Right lobe of liver (tissue), 6 donors: Measurements from ENCODE around the gene PIGA. TPM values are rescaled to one million over a fixed set of nuclear protein-coding genes. Genes with fewer than 3 reads are reported as not detected.
A peak's percentile ranks its signal among the peaks of the same experiment; 100 is the strongest.

Source experiments
- ATAC-seq, 4 donors: fragments of 200-7000 bp; cut with Tn5 transposase; one replicate each; pipeline ENCODE4 v1.9.1; 2020; ENCODE audit warnings: mild to moderate bottlenecking in 4 of 4, moderate library complexity in 4 of 4
- DNase-seq, 3 donors: peaks; one replicate each; pipeline ENCODE4 v3.0.0-alpha.2; 2020
- H3K27ac ChIP-seq, 3 donors: fragments of 200-600 bp; one replicate each; pipeline ENCODE4 v1.8.0; 2022
- H3K27me3 ChIP-seq, 2 donors: fragments of 200-600 bp; one replicate each; pipeline ENCODE4 v1.8.0; 2022
- H3K36me3 ChIP-seq, 4 donors: fragments of 200-600 bp; sonication (generic) in 1 of 4; one replicate each; pipeline versions ENCODE4 v1.5.1 to v1.8.0; 2017 to 2022; ENCODE audit warnings: control low read depth in 1 of 4
- H3K4me1 ChIP-seq, 4 donors: fragments of 200-600 bp; sonication (generic) in 1 of 4; one replicate each; pipeline versions ENCODE4 v1.5.1 to v1.8.0; 2017 to 2022; ENCODE audit warnings: control low read depth in 1 of 4
- H3K4me3 ChIP-seq, 3 donors: fragments of 200-600 bp; one replicate each; pipeline ENCODE4 v1.8.0; 2022
- H3K9me3 ChIP-seq, 4 donors: fragments of 200-600 bp; sonication (generic) in 1 of 4; one replicate each; pipeline versions ENCODE4 v1.5.1 to v1.8.0; 2017 to 2022; ENCODE audit warnings: control low read depth in 1 of 4
- CTCF ChIP-seq, 4 donors: fragments of 200-600 bp in 3 of 4; fragments of 450-650 bp in 1 of 4; IDR thresholded peaks; one replicate each; pipeline versions ENCODE4 v1.5.1 to v1.8.0; 2016 to 2022; ENCODE audit warnings: antibody characterized with exemption in 4 of 4, mild to moderate bottlenecking in 2 of 4
- POLR2A ChIP-seq: fragments of 450-650 bp; IDR thresholded peaks from one replicate; pipeline ENCODE4 v1.6.1; 2017; ENCODE audit warnings: antibody characterized with exemption, mild to moderate bottlenecking
- WGBS: methylation state at CpG from one replicate; pipeline ENCODE4 v1.1.6; 2018; ENCODE audit warnings: low coverage, low lambda C conversion rate; ENCODE audit not compliant: insufficient coverage; ENCODE audit errors: missing lambda C conversion rate; 5-methylcytosine and 5-hydroxymethylcytosine counted together
- intact Hi-C, 2 donors: fragments of 100-400 bp; cut with DNase I; formaldehyde crosslinking; loops; one replicate each; pipeline versions ENCODE4 v1.11.2 to v1.14.1; 2022
- total RNA-seq, 6 experiments: library from RNA; depleted of rRNA in 2 of 6; stranded (reverse); fragments of >200 nt in 2 of 6; fragmentation: NEBNext Ultra II Directional in 3 of 6; extraction: Animal tissue kit (Norgen Biotek cat#: 25700) in 3 of 6; gene quantifications; one replicate each; pipeline versions ENCODE4 v1.1.0 to v1.2.4, GENCODE V29; 2016 to 2023
- donor health status: DM: no; HTN: yes; CAD: no.
- donor health status: DM: no; HTN: no; CAD: no.
- donor health status: DM: no; HTN: no; CAD: no.
- donor health status: DM: no; HTN: yes; CAD: no.
- donor health status: DM: no; HTN: yes; CAD: no.

The PIGA gene
- total RNA-seq, 6 experiments from 2014 or later = 4.8 to 12.5 (median 7.3) TPM

- ATAC-seq = no peak
- DNase-seq = no peak
- no peak overlapping the region for H3K4me3 ChIP-seq
- no peaks in the 10 kb centered on the region for H3K4me1 ChIP-seq
- intact Hi-C loops = no loop called here
- H3K9me3 ChIP-seq = no peaks in the 10 kb centered on the region
- 45% methylated on average over 3 of the region's 3 CpGs for WGBS
- peaks cover 0 to 7% of the 10 kb centered on the region in 2 donors for H3K27me3 ChIP-seq
- no peak for TF ChIP-seq POLR2A
- H3K36me3 ChIP-seq = no peaks in the 10 kb centered on the region
- H3K27ac ChIP-seq = no peak overlapping the region
Measured at GRCh38 chrX:15373976-15374375, 38.7 kb upstream of the PIGA start.

GRCh38 chrX:15366506-15367352 is 31.4 kb upstream of the PIGA start:
- no peak for TF ChIP-seq CTCF (IDR thresholded peaks at IDR 0.05)
- TF ChIP-seq POLR2A = no peak
- Histone ChIP-seq H3K27ac (no peak overlapping the region), H3K4me3 (no peak overlapping the region), H3K9me3 (no peaks in the 10 kb centered on the region), H3K4me1 (no peaks in the 10 kb centered on the region), H3K27me3 (no peaks in the 10 kb centered on the region), H3K36me3 (no peaks in the 10 kb centered on the region)
- WGBS = 48% methylated on average over 9 of the region's 9 CpGs
- intact Hi-C loops = loop anchor here in 1 of 2 donors (10.0 kb wide), 1 partner anchor 88 kb away; no protein-coding TSS in a partner anchor
- no peak for DNase-seq
- peak in 2 of 4 donors; percentile 23 to 35 for ATAC-seq

GRCh38 chrX:15359701-15360100 is 24.4 kb upstream of the PIGA start:
- 48% methylated on average over 2 of the region's 2 CpGs for WGBS
- Histone ChIP-seq H3K9me3 (no peaks in the 10 kb centered on the region), H3K27me3 (no peaks in the 10 kb centered on the region), H3K36me3 (no peaks in the 10 kb centered on the region), H3K4me1 (no peaks in the 10 kb centered on the region), H3K27ac (no peak overlapping the region), H3K4me3 (no peak overlapping the region)
- TF ChIP-seq POLR2A (no peak), CTCF (IDR thresholded peaks at IDR 0.05) (no peak)
- ATAC-seq (no peak), DNase-seq (no peak)
- intact Hi-C loops = loop anchor here in 1 of 2 donors (10.0 kb wide), 1 partner anchor 95 kb away; no protein-coding TSS in a partner anchor

- no peak overlapping the region for H3K4me3 ChIP-seq
- no peak overlapping the region for H3K27ac ChIP-seq
- ATAC-seq (no peak), DNase-seq (no peak)
- no peaks in the 10 kb centered on the region for H3K4me1 ChIP-seq
- no peaks in the 10 kb centered on the region for H3K36me3 ChIP-seq
- WGBS = 57% methylated on average over 2 of the region's 2 CpGs
- TF ChIP-seq POLR2A (no peak), CTCF (IDR thresholded peaks at IDR 0.05) (no peak)
- intact Hi-C loops = no loop called here
- H3K27me3 ChIP-seq = no peaks in the 10 kb centered on the region
- H3K9me3 ChIP-seq = no peaks in the 10 kb centered on the region
Measured at GRCh38 chrX:15358533-15358932, 23.2 kb upstream of the PIGA start.

GRCh38 chrX:15356444-15356843 is 21.1 kb upstream of the PIGA start:
- no peaks in the 10 kb centered on the region for H3K4me1 ChIP-seq
- DNase-seq (no peak), ATAC-seq (peak in 3 of 4 donors; percentile 53 to 68 (median 65))
- intact Hi-C loops = no loop called here
- H3K27ac ChIP-seq = peak overlapping the region in 1 of 3 donors; percentile 17
- no peaks in the 10 kb centered on the region for H3K36me3 ChIP-seq
- no peaks in the 10 kb centered on the region for H3K9me3 ChIP-seq
- no peak overlapping the region for H3K4me3 ChIP-seq
- H3K27me3 ChIP-seq = no peaks in the 10 kb centered on the region
- no peak for TF ChIP-seq CTCF (IDR thresholded peaks at IDR 0.05)
- no peak for TF ChIP-seq POLR2A
- WGBS = 16% methylated on average over 1 of the region's 1 CpG
